WTC11 (cell line): Measurements from ENCODE around the gene RGL1. TPM values are rescaled to one million over a fixed set of nuclear protein-coding genes. Genes with fewer than 3 reads are reported as not detected.

Experiments used
- ATAC-seq: fragments of 200-7000 bp; cut with Tn5 transposase; 2 replicates; pipeline ENCODE4 v1.10.0; 2021; ENCODE audit warnings: mild to moderate bottlenecking, moderate library complexity
- CTCF ChIA-PET: fragments of 300-600 bp; sonication (Branson Sonifier 250); formaldehyde crosslinking; loops from one replicate; lab custom pipeline; 2021; ENCODE audit warnings: antibody characterized with exemption; lab: Charles Lee
- POLR2A ChIA-PET: fragments of 350-600 bp; sonication (Branson Sonifier 250); formaldehyde crosslinking; loops from one replicate; lab custom pipeline; 2021; ENCODE audit warnings: antibody characterized with exemption; lab: Charles Lee
- DNase-seq: peaks from one replicate; pipeline ENCODE4 v3.0.0; 2021; ENCODE audit warnings: low spot score
- H3K27ac Mint-ChIP-seq: 2 replicates; pipeline ENCODE4 v1.8.0; 2021; ENCODE audit warnings: mixed read lengths
- H3K27me3 Mint-ChIP-seq: 2 replicates; pipeline ENCODE4 v1.8.0; 2021; ENCODE audit warnings: low read depth, mild to moderate bottlenecking, moderate library complexity, mixed read lengths
- H3K36me3 Mint-ChIP-seq: 2 replicates; pipeline ENCODE4 v1.8.0; 2021; ENCODE audit warnings: mixed read lengths
- H3K4me1 Mint-ChIP-seq: 2 replicates; pipeline ENCODE4 v1.8.0; 2022; ENCODE audit warnings: mixed read lengths
- H3K4me3 Mint-ChIP-seq: 2 replicates; pipeline ENCODE4 v1.8.0; 2021; ENCODE audit warnings: mild to moderate bottlenecking, moderate library complexity, mixed read lengths
- H3K9me3 Mint-ChIP-seq: 2 replicates; pipeline ENCODE4 v1.8.0; 2021; ENCODE audit warnings: mixed read lengths
- AR ChIP-seq: fragments of 250-450 bp; sonication (Bioruptor Pico); IDR thresholded peaks from 2 replicates; pipeline ENCODE4 v1.9.0; 2021; ENCODE audit warnings: mild to moderate bottlenecking
- CBFB ChIP-seq: sonication (generic); formaldehyde crosslinking; IDR thresholded peaks from 2 replicates; pipeline ENCODE4 v1.8.1; 2022; ENCODE audit warnings: mild to moderate bottlenecking, low read depth, missing genetic modification reagents
- ELF4 ChIP-seq: sonication (generic); formaldehyde crosslinking; IDR thresholded peaks from 2 replicates; pipeline ENCODE4 v1.8.1; 2022; ENCODE audit warnings: low read depth, mild to moderate bottlenecking, moderate library complexity, missing genetic modification reagents
- ESRRA ChIP-seq: sonication (generic); formaldehyde crosslinking; IDR thresholded peaks from 2 replicates; pipeline ENCODE4 v1.8.1; 2022; ENCODE audit warnings: mild to moderate bottlenecking, missing genetic modification reagents, borderline replicate concordance
- FOXP4 ChIP-seq: sonication (generic); formaldehyde crosslinking; IDR thresholded peaks from 2 replicates; pipeline ENCODE4 v1.8.0; 2022; ENCODE audit warnings: mild to moderate bottlenecking, missing genetic modification reagents
- GABPB1 ChIP-seq: sonication (generic); formaldehyde crosslinking; IDR thresholded peaks from 2 replicates; pipeline ENCODE4 v1.8.1; 2023; ENCODE audit warnings: mild to moderate bottlenecking, missing genetic modification reagents
- JAZF1 ChIP-seq: fragments of 250-450 bp; sonication (Bioruptor Pico); IDR thresholded peaks from 2 replicates; pipeline ENCODE4 v1.9.0; 2021; ENCODE audit warnings: moderate library complexity, mild to moderate bottlenecking, inconsistent platforms
- JUN ChIP-seq: sonication (generic); formaldehyde crosslinking; IDR thresholded peaks from 2 replicates; pipeline ENCODE4 v1.8.0; 2023; ENCODE audit warnings: mild to moderate bottlenecking, missing genetic modification reagents
- MLX ChIP-seq: sonication (generic); formaldehyde crosslinking; IDR thresholded peaks from 2 replicates; pipeline ENCODE4 v1.8.1; 2023; ENCODE audit warnings: mild to moderate bottlenecking, missing genetic modification reagents, moderate library complexity
- NR2C2 ChIP-seq: sonication (generic); formaldehyde crosslinking; IDR thresholded peaks from 2 replicates; pipeline ENCODE4 v1.8.0; 2022; ENCODE audit warnings: mild to moderate bottlenecking, missing genetic modification reagents
- RORB ChIP-seq: fragments of 250-450 bp; sonication (Bioruptor Pico); IDR thresholded peaks from 2 replicates; pipeline ENCODE4 v1.9.0; 2021; ENCODE audit warnings: mild to moderate bottlenecking
- SMAD4 ChIP-seq: sonication (generic); formaldehyde crosslinking; IDR thresholded peaks from 2 replicates; pipeline ENCODE4 v1.8.0; 2022; ENCODE audit warnings: mild to moderate bottlenecking, missing genetic modification reagents
- TEAD1 ChIP-seq: sonication (generic); formaldehyde crosslinking; IDR thresholded peaks from 2 replicates; pipeline ENCODE4 v1.8.0; 2022; ENCODE audit warnings: mild to moderate bottlenecking, missing genetic modification reagents
- TP53 ChIP-seq: sonication (generic); formaldehyde crosslinking; IDR thresholded peaks from 2 replicates; pipeline ENCODE4 v1.8.1; 2023; ENCODE audit warnings: mild to moderate bottlenecking, missing genetic modification reagents
- ZNF396 ChIP-seq: fragments of 250-450 bp; sonication (Bioruptor Pico); IDR thresholded peaks from 2 replicates; pipeline ENCODE4 v1.8.0; 2021; ENCODE audit warnings: mild to moderate bottlenecking, moderate library complexity, borderline replicate concordance
- ZNF416 ChIP-seq: fragments of 250-450 bp; sonication (Bioruptor Pico); IDR thresholded peaks from 2 replicates; pipeline ENCODE4 v1.9.0; 2021; ENCODE audit warnings: mild to moderate bottlenecking, inconsistent platforms
- total RNA-seq: library from RNA; stranded (reverse); gene quantifications from 3 replicates; pipeline ENCODE4 v1.2.3, GENCODE V29; 2021
- TF ChIP-seq, protein P1 (sequence below): sonication (generic); formaldehyde crosslinking; IDR thresholded peaks from 2 replicates; pipeline ENCODE4 v1.8.0; 2022; ENCODE audit warnings: missing genetic modification reagents
- TF ChIP-seq, protein P2 (sequence below): fragments of 250-450 bp; sonication (Bioruptor Pico); conservative IDR thresholded peaks from 2 replicates; pipeline ENCODE4 v1.9.0; 2021; ENCODE audit warnings: mild to moderate bottlenecking
- TF ChIP-seq, protein P3 (sequence below): fragments of 250-450 bp; sonication (Bioruptor Pico); IDR thresholded peaks from 2 replicates; pipeline ENCODE4 v1.9.0; 2021; ENCODE audit warnings: mild to moderate bottlenecking
- TF ChIP-seq, protein P4 (sequence below): sonication (generic); formaldehyde crosslinking; IDR thresholded peaks from 2 replicates; pipeline ENCODE4 v1.8.0; 2022; ENCODE audit warnings: mild to moderate bottlenecking, missing genetic modification reagents

RGL1 gene
- total RNA-seq, 1 experiment from 2014 or later = 1.5 TPM

- H3K27ac Mint-ChIP-seq = 0 out of 2 replicates have a peak overlapping the region, but pooled peaks have one; percentile 45
- TF ChIP-seq AR (no peak), GABPB1 (CRISPR knock-in tag) (no peak), NR2C2 (CRISPR knock-in tag) (no peak), TEAD1 (CRISPR knock-in tag) (no peak), ZNF396 (CRISPR knock-in tag) (no peak), FOXP4 (no peak), SMAD4 (no peak), TP53 (CRISPR knock-in tag) (no peak), JAZF1 (no peak), JUN (CRISPR knock-in tag) (no peak), ELF4 (CRISPR knock-in tag) (no peak), CBFB (no peak), RORB (CRISPR knock-in tag) (no peak), ZNF416 (no peak), ESRRA (no peak), MLX (CRISPR knock-in tag) (no peak)
- TF ChIP-seq, protein P1, sequence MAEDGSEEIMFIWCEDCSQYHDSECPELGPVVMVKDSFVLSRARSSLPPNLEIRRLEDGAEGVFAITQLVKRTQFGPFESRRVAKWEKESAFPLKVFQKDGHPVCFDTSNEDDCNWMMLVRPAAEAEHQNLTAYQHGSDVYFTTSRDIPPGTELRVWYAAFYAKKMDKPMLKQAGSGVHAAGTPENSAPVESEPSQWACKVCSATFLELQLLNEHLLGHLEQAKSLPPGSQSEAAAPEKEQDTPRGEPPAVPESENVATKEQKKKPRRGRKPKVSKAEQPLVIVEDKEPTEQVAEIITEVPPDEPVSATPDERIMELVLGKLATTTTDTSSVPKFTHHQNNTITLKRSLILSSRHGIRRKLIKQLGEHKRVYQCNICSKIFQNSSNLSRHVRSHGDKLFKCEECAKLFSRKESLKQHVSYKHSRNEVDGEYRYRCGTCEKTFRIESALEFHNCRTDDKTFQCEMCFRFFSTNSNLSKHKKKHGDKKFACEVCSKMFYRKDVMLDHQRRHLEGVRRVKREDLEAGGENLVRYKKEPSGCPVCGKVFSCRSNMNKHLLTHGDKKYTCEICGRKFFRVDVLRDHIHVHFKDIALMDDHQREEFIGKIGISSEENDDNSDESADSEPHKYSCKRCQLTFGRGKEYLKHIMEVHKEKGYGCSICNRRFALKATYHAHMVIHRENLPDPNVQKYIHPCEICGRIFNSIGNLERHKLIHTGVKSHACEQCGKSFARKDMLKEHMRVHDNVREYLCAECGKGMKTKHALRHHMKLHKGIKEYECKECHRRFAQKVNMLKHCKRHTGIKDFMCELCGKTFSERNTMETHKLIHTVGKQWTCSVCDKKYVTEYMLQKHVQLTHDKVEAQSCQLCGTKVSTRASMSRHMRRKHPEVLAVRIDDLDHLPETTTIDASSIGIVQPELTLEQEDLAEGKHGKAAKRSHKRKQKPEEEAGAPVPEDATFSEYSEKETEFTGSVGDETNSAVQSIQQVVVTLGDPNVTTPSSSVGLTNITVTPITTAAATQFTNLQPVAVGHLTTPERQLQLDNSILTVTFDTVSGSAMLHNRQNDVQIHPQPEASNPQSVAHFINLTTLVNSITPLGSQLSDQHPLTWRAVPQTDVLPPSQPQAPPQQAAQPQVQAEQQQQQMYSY (CRISPR knock-in tag) = no peak
- TF ChIP-seq, protein P2, sequence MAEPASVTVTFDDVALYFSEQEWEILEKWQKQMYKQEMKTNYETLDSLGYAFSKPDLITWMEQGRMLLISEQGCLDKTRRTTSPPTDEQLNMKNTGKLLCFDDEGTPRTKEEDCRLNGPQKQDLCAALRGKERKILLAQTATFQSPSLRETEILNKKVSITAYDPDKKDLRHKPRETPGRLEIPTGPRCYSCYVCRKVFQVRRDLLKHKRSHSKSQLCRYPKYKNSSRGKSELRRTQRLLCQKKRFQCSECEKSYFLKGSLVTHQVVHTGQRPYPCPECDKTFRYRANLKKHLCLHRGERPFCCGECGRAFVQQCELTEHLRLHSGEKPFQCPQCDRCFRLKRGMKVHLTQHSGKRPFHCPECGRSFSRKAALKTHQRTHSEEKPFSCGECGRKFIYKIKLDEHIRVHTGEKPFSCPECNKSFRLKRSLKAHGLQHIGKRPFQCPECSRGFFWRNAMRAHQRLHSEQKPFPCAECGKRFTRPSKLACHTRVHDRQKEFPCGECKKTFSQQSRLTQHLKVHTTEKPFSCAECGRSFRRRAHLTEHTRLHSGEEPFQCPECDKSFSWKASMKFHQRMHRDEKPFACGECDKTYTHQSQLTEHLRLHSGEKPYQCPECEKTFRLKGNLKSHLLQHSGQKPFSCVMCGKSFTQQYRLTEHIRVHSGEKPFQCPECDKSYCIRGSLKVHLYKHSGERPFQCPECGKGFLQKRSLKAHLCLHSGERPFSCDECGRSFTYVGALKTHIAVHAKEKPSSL (CRISPR knock-in tag) = no peak
- TF ChIP-seq, protein P3, sequence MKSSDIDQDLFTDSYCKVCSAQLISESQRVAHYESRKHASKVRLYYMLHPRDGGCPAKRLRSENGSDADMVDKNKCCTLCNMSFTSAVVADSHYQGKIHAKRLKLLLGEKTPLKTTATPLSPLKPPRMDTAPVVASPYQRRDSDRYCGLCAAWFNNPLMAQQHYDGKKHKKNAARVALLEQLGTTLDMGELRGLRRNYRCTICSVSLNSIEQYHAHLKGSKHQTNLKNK = no peak
- TF ChIP-seq, protein P4, sequence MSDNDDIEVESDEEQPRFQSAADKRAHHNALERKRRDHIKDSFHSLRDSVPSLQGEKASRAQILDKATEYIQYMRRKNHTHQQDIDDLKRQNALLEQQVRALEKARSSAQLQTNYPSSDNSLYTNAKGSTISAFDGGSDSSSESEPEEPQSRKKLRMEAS (CRISPR knock-in tag) = no peak
- TF ChIP-seq, all 79 proteins: peak for 0
- POLR2A ChIA-PET = no interaction called here
- no peak for ATAC-seq
- H3K9me3 Mint-ChIP-seq = 0 out of 2 replicates have a peak, but pooled peaks cover 4% of the 10 kb centered on the region
- peaks cover 58% of the 10 kb centered on the region for H3K4me1 Mint-ChIP-seq
- no peak for DNase-seq
- no peaks in the 10 kb centered on the region; the same call in 1 of the 2 replicates for H3K36me3 Mint-ChIP-seq
- H3K27me3 Mint-ChIP-seq = no peaks in the 10 kb centered on the region
- CTCF ChIA-PET = no interaction called here
- peak overlapping the region; percentile 17; the same call in 1 of the 2 replicates for H3K4me3 Mint-ChIP-seq
Observed at GRCh38 chr1:183871601-183872000, 66.7 kb downstream of the RGL1 start.
